ENCODE measurements around the gene CRKL. TPM values are rescaled to one million over a fixed set of nuclear protein-coding genes. Genes with fewer than 3 reads are reported as not detected.

Gene CRKL
- total RNA-seq, 1 donor from 2014 or later = 59.5 TPM

DNA sequence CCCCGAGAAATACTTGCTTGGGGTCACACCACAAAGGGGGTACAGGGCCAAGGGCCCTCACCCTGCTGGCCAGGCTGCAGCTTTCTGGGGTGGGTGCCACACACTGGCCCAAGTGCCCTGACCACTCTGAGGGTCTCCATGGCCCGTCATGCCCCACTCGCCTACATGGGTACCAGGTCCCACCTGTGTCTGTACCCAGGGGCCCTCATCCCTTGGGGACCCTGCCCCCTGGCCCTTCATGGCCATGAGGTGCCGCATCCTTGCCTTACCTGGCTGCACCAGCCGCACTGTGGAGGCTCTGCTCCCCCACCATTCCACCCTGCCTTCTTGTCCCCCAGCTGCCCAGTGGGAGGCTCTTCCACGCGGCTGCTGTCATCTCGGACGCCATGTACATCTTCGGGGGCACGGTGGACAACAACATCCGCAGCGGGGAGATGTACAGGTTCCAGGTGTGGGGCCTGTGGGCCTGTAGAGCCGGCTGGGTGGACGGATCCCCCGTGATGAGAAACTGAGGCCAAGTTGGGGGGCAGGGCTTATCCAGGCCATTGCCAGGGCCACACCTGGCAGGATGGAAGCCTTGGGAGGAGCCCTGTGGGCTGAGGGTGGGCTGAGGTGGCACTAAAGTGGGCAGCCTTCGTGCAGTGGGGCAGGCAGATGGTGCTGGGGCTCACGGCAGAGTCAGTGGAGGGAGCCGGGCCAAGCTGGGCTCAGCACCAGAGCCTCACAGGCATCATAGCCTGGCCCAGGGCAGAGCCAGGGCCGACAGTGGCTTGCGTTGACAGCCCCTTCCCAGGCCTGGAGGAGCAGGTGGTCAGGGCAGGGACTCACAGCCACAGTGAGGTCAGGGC lies 75.5 kb downstream of the CRKL start:
- no peaks in the 10 kb centered on the region for H3K27me3 Mint-ChIP-seq (ENCODE audit: low read depth, unreplicated experiment)
- no peaks in the 10 kb centered on the region for H3K9me3 ChIP-seq (ENCODE audit: insufficient read depth, low read depth, low read length)
- no peak overlapping the region for H3K27ac ChIP-seq (ENCODE audit: low read depth, low read length)
- no peak overlapping the region for H3K4me3 Mint-ChIP-seq (ENCODE audit: unreplicated experiment)
- TF ChIP-seq, protein P1, sequence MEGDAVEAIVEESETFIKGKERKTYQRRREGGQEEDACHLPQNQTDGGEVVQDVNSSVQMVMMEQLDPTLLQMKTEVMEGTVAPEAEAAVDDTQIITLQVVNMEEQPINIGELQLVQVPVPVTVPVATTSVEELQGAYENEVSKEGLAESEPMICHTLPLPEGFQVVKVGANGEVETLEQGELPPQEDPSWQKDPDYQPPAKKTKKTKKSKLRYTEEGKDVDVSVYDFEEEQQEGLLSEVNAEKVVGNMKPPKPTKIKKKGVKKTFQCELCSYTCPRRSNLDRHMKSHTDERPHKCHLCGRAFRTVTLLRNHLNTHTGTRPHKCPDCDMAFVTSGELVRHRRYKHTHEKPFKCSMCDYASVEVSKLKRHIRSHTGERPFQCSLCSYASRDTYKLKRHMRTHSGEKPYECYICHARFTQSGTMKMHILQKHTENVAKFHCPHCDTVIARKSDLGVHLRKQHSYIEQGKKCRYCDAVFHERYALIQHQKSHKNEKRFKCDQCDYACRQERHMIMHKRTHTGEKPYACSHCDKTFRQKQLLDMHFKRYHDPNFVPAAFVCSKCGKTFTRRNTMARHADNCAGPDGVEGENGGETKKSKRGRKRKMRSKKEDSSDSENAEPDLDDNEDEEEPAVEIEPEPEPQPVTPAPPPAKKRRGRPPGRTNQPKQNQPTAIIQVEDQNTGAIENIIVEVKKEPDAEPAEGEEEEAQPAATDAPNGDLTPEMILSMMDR (IDR thresholded peaks at IDR 0.05; ENCODE audit: insufficient read depth, low read depth, low read length) = no peak
- TF ChIP-seq EZH2 (IDR thresholded peaks at IDR 0.05; ENCODE audit: insufficient read depth, low read length) = no peak
- FAIRE-seq (no peak), DNase-seq (ENCODE audit: low read depth) (no peak)
- H2AFZ ChIP-seq (ENCODE audit: low read depth, low read length) = no peak overlapping the region
- no peaks in the 10 kb centered on the region for H3K79me2 ChIP-seq (ENCODE audit: insufficient read depth, low read length)
- peaks cover 6% of the 10 kb centered on the region for H3K4me1 ChIP-seq (ENCODE audit: insufficient read depth, low read length)
- H3K9ac ChIP-seq (ENCODE audit: low read length) = no peak overlapping the region
- H3K4me1 Mint-ChIP-seq (ENCODE audit: low read depth, unreplicated experiment) = no peaks in the 10 kb centered on the region
- peaks cover 14% of the 10 kb centered on the region for H4K20me1 ChIP-seq (ENCODE audit: insufficient read depth, low read length)
- no peak overlapping the region for H3K4me2 ChIP-seq (ENCODE audit: low read length)
- H3K27ac Mint-ChIP-seq (ENCODE audit: unreplicated experiment) = no peak overlapping the region
- no peaks in the 10 kb centered on the region for H3K9me3 Mint-ChIP-seq (ENCODE audit: unreplicated experiment)
- H3K27me3 ChIP-seq (ENCODE audit: insufficient read depth, low read length) = no peaks in the 10 kb centered on the region
- no peak overlapping the region for H3K4me3 ChIP-seq (ENCODE audit: insufficient read depth, low read depth, low read length)
- H3K36me3 Mint-ChIP-seq (ENCODE audit: low read depth, unreplicated experiment) = peaks cover 11% of the 10 kb centered on the region
- no peaks in the 10 kb centered on the region for H3K36me3 ChIP-seq (ENCODE audit: insufficient read depth, low read length)

DNA sequence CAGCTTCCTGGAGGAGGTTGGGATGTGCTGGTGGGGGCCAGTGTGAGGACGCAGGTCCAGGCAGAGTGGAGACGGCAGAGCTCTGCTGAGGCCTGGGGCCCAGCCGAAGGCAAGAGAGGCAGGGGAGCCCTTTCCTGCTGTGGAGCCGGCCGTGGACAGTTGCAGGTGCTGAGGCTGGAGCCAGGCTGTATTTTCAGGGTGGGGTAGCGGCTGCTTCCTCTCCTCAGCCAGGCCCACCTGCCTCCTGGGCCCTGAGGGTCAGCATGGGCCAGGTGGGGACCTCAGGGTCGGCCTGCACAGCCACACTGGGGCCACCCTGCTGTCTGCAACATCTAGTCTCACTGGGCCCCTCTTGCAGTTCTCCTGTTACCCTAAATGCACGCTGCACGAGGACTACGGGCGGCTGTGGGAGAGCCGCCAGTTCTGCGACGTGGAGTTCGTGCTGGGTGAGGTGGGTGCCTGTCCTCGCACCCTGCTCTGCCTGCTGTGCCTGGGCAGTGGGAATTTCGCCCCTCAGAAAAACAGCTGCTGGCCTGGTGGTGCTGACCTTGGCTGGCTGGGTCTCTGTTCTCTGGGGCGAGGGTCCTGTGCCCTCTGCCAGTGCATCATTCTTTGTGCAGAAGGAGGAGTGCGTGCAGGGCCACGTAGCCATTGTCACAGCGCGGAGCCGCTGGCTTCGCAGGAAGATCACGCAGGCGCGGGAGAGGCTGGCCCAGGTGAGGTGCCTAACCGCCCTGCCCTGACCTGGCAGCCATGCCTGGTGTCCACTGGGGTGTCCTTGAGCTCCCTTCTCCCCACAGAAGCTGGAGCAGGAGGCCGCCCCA lies 76.3 kb downstream of the CRKL start:
- Histone ChIP-seq H3K4me1 (ENCODE audit: insufficient read depth, low read length) (peaks cover 6% of the 10 kb centered on the region), H3K4me2 (ENCODE audit: low read length) (no peak overlapping the region), H3K27ac (ENCODE audit: low read depth, low read length) (no peak overlapping the region), H3K36me3 (ENCODE audit: insufficient read depth, low read length) (no peaks in the 10 kb centered on the region), H3K79me2 (ENCODE audit: insufficient read depth, low read length) (no peaks in the 10 kb centered on the region), H4K20me1 (ENCODE audit: insufficient read depth, low read length) (peaks cover 19% of the 10 kb centered on the region), H3K9ac (ENCODE audit: low read length) (no peak overlapping the region), H3K27me3 (ENCODE audit: insufficient read depth, low read length) (no peaks in the 10 kb centered on the region), H3K4me3 (ENCODE audit: insufficient read depth, low read depth, low read length) (no peak overlapping the region), H2AFZ (ENCODE audit: low read depth, low read length) (no peak overlapping the region), H3K9me3 (ENCODE audit: insufficient read depth, low read depth, low read length) (no peaks in the 10 kb centered on the region)
- no peak for FAIRE-seq
- no peaks in the 10 kb centered on the region for H3K4me1 Mint-ChIP-seq (ENCODE audit: low read depth, unreplicated experiment)
- H3K36me3 Mint-ChIP-seq (ENCODE audit: low read depth, unreplicated experiment) = peaks cover 6% of the 10 kb centered on the region
- H3K27me3 Mint-ChIP-seq (ENCODE audit: low read depth, unreplicated experiment) = no peaks in the 10 kb centered on the region
- no peak overlapping the region for H3K27ac Mint-ChIP-seq (ENCODE audit: unreplicated experiment)
- DNase-seq (ENCODE audit: low read depth) = no peak
- TF ChIP-seq, protein P1 (IDR thresholded peaks at IDR 0.05; ENCODE audit: insufficient read depth, low read depth, low read length) = no peak
- TF ChIP-seq EZH2 (IDR thresholded peaks at IDR 0.05; ENCODE audit: insufficient read depth, low read length) = no peak
- H3K9me3 Mint-ChIP-seq (ENCODE audit: unreplicated experiment) = no peaks in the 10 kb centered on the region
- no peak overlapping the region for H3K4me3 Mint-ChIP-seq (ENCODE audit: unreplicated experiment)

All from astrocyte (in vitro differentiated cells and primary cell).